Mammary epithelial cell (primary cell): ENCODE measurements around the gene ACADVL.

ENCODE experiments used
- CTCF ChIP-seq, 2 donors: IDR thresholded peaks in 1 of 2; conservative IDR thresholded peaks in 1 of 2; 2 replicates each; pipeline ENCODE4 v1.5.1; 2011 to 2012; ENCODE audit warnings: inconsistent platforms in 2 of 2, low read length in 2 of 2, mild to moderate bottlenecking in 2 of 2, control low read depth in 1 of 2, low read depth in 1 of 2; ENCODE audit not compliant: insufficient read depth in 1 of 2; ENCODE audit errors: extremely low read depth in 1 of 2
- EZH2 ChIP-seq: IDR thresholded peaks from 2 replicates; pipeline ENCODE4 v1.6.1; 2012; ENCODE audit warnings: low read length, inconsistent platforms, borderline replicate concordance

- no peak for TF ChIP-seq CTCF (conservative IDR thresholded peaks at IDR 0.05 in 1 of 2, IDR thresholded peaks at IDR 0.05 in 1 of 2; ENCODE audit: extremely low read depth in 1 of 2, insufficient read depth in 1 of 2, low read depth in 1 of 2, low read length in 2 of 2)
- TF ChIP-seq EZH2, result no peak
Measured at GRCh38 chr17:7204336-7204735, 15.4 kb upstream of the ACADVL start.
